IMR-90 (cell line): Measurements from ENCODE around the gene CDIP1.

Experiments
- CEBPB ChIP-seq: IDR thresholded peaks from 2 replicates; pipeline ENCODE4 v1.6.1; 2012; ENCODE audit warnings: low read depth, low read length, improper control_type of control experiment
- CTCF ChIP-seq: conservative IDR thresholded peaks from 2 replicates; pipeline ENCODE4 v1.5.1; 2012; ENCODE audit warnings: mild to moderate bottlenecking, low read depth, low read length, improper control_type of control experiment
- FOS ChIP-seq: fragments of 150-350 bp; IDR thresholded peaks from 2 replicates; pipeline ENCODE4 v1.6.1; 2016; ENCODE audit warnings: low read depth, low read length
- MAFK ChIP-seq: IDR thresholded peaks from 2 replicates; pipeline ENCODE4 v1.6.1; 2012; ENCODE audit warnings: low read depth, low read length, improper control_type of control experiment
- MAZ ChIP-seq: IDR thresholded peaks from 2 replicates; pipeline ENCODE4 v1.6.1; 2012; ENCODE audit warnings: low read depth, mild to moderate bottlenecking, low read length, improper control_type of control experiment, moderate library complexity, borderline replicate concordance
- MXI1 ChIP-seq: IDR thresholded peaks from 2 replicates; pipeline ENCODE4 v1.6.1; 2012; ENCODE audit warnings: low read depth, mild to moderate bottlenecking, low read length, moderate library complexity, borderline replicate concordance
- NFE2L2 ChIP-seq: fragments of 150-350 bp; IDR thresholded peaks from 2 replicates; pipeline ENCODE4 v1.6.1; 2016; ENCODE audit warnings: low read depth, mild to moderate bottlenecking, low read length
- POLR2A ChIP-seq: IDR thresholded peaks from 2 replicates; pipeline ENCODE4 v1.6.1; 2012; ENCODE audit warnings: mild to moderate bottlenecking, low read depth, low read length
- RAD21 ChIP-seq: IDR thresholded peaks from 2 replicates; pipeline ENCODE4 v1.6.1; 2012; ENCODE audit warnings: low read length, improper control_type of control experiment
- RFX5 ChIP-seq: IDR thresholded peaks from 2 replicates; pipeline ENCODE4 v1.8.0; 2012; ENCODE audit warnings: low read depth, mild to moderate bottlenecking, low read length, moderate library complexity
- SMC3 ChIP-seq: fragments of 150-350 bp; IDR thresholded peaks from 2 replicates; pipeline ENCODE4 v1.6.1; 2016; ENCODE audit warnings: low read depth, mild to moderate bottlenecking, antibody characterized with exemption, low read length, moderate library complexity

- TF ChIP-seq POLR2A (no peak), RFX5 (no peak), CTCF (no peak), MAZ (no peak), MAFK (no peak), SMC3 (no peak), NFE2L2 (no peak), FOS (no peak), MXI1 (no peak), RAD21 (no peak), CEBPB (no peak)
These were observed 66.7 kb downstream of the CDIP1 start for GRCh38 chr16:4471869-4472268.
